Stomach (tissue), 4 donors: ENCODE data around the gene NPAT.

Experiments
- CTCF ChIP-seq, 7 experiments: fragments of 450-650 bp in 4 of 7; fragments of 200-600 bp in 3 of 7; sonication (generic) in 3 of 7; IDR thresholded peaks; one replicate each; pipeline ENCODE4 v1.5.1; 2016 to 2019; ENCODE audit warnings: antibody characterized with exemption in 7 of 7, control low read depth in 2 of 7, mild to moderate bottlenecking in 1 of 7
- EP300 ChIP-seq: sonication (generic); formaldehyde crosslinking; IDR thresholded peaks from one replicate; pipeline ENCODE4 v1.6.1; 2017; ENCODE audit warnings: antibody characterized with exemption
- POLR2A ChIP-seq, 4 donors: fragments of 450-650 bp; IDR thresholded peaks; one replicate each; pipeline ENCODE4 v1.6.1; 2016; ENCODE audit warnings: antibody characterized with exemption in 4 of 4, control low read depth in 2 of 4, mild to moderate bottlenecking in 1 of 4, moderate library complexity in 1 of 4

GRCh38 chr11:108253176-108253575 is 30.7 kb upstream of the NPAT start:
- TF ChIP-seq CTCF (IDR thresholded peaks at IDR 0.05) (no peak), POLR2A (IDR thresholded peaks at IDR 0.05) (no peak), EP300 (no peak)
